Ectodermal cell (in vitro differentiated cells): Measurements from ENCODE around the gene CCDC88C.

ENCODE experiments used
- H3K27ac ChIP-seq: 2 replicates; pipeline ENCODE4 v1.7.0; 2013; ENCODE audit warnings: mild to moderate bottlenecking, low read depth, low read length; ENCODE audit not compliant: insufficient read depth, poor library complexity, severe bottlenecking
- H3K27me3 ChIP-seq: 2 replicates; pipeline ENCODE4 v1.7.0; 2013; ENCODE audit warnings: mild to moderate bottlenecking, low read length; ENCODE audit not compliant: insufficient read depth, control insufficient read depth, poor library complexity, severe bottlenecking
- H3K36me3 ChIP-seq: one replicate; pipeline ENCODE4 v1.7.0; 2013; ENCODE audit warnings: low read length; ENCODE audit not compliant: control insufficient read depth, insufficient read depth
- H3K4me1 ChIP-seq: one replicate; pipeline ENCODE4 v1.7.0; 2013; ENCODE audit warnings: low read length; ENCODE audit not compliant: control insufficient read depth, insufficient read depth
- H3K4me3 ChIP-seq: 2 replicates; pipeline ENCODE4 v1.7.0; 2013; ENCODE audit warnings: low read depth, low read length, control low read depth; ENCODE audit not compliant: insufficient read depth
- H3K9me3 ChIP-seq: 2 replicates; pipeline ENCODE4 v1.7.0; 2013; ENCODE audit warnings: mild to moderate bottlenecking, low read length, moderate library complexity; ENCODE audit not compliant: control insufficient read depth
- WGBS, 2 experiments: methylation state at CpG; one replicate each; pipeline ENCODE4 v1.1.7; 2013; ENCODE audit warnings: missing lambda C conversion rate in 2 of 2; 5-methylcytosine and 5-hydroxymethylcytosine counted together

Gene CCDC88C

GRCh38 chr14:91300283-91300895 is 117.2 kb downstream of the CCDC88C start:
- H3K4me3 ChIP-seq, result no peak overlapping the region
- H3K4me1 ChIP-seq, result no peaks in the 10 kb centered on the region
- no peaks in the 10 kb centered on the region for H3K9me3 ChIP-seq
- no peak overlapping the region for H3K27ac ChIP-seq
- no peaks in the 10 kb centered on the region for H3K27me3 ChIP-seq
- WGBS, 2 experiments, result 94 to 95% methylated on average over 10 of the region's 10 CpGs
- H3K36me3 ChIP-seq, result peaks cover 40% of the 10 kb centered on the region

- H3K9me3 ChIP-seq, result no peaks in the 10 kb centered on the region
- peaks cover 33% of the 10 kb centered on the region for H3K36me3 ChIP-seq
- H3K27ac ChIP-seq, result no peak overlapping the region
- 96 to 98% methylated on average over 31 of the region's 31 CpGs for WGBS, 2 experiments
- H3K27me3 ChIP-seq, result no peaks in the 10 kb centered on the region
- H3K4me1 ChIP-seq, result no peaks in the 10 kb centered on the region
- no peak overlapping the region for H3K4me3 ChIP-seq
Observed at GRCh38 chr14:91299121-91300115, 118.2 kb downstream of the CCDC88C start.

- peaks cover 40% of the 10 kb centered on the region for H3K36me3 ChIP-seq
- H3K4me1 ChIP-seq, result no peaks in the 10 kb centered on the region
- H3K9me3 ChIP-seq, result no peaks in the 10 kb centered on the region
- H3K27ac ChIP-seq, result no peak overlapping the region
- H3K4me3 ChIP-seq, result no peak overlapping the region
- WGBS, 2 experiments, result 95 to 97% methylated on average over 11 of the region's 11 CpGs
- no peaks in the 10 kb centered on the region for H3K27me3 ChIP-seq
Observed at GRCh38 chr14:91298576-91298975, 119.0 kb downstream of the CCDC88C start.

DNA sequence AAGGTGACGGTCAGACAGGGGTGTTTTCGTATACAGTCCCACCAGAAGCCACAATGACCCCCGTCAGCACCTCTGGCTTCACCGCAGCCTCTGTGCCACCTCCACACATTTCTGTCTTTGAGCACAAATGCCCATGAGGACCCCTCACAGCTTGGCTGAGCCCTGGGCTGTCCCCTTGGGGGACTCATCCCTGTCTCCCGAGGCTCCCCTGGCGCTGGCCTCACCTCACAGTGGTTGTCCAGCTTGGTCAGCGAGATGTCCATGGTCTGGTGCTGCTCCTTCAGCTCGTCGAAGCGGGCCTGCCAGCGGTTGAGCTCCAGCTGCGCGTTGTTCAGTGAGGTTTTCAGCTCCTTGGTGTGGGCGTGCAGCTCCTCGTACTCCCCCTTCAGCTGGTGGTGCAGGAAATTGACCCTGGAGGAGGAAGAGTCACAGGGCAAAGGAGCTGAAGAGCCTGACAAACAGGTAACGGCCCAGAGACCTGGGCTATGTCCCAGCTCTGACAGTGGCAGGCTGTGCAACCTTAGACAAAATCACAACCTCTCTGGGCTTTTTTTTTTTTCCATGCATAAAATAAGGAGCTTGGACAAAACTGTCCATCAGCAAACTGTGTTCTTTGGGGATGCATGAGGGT is 120.4 kb downstream of the CCDC88C start:
- Histone ChIP-seq H3K4me3 (no peak overlapping the region), H3K27ac (no peak overlapping the region), H3K9me3 (no peaks in the 10 kb centered on the region), H3K4me1 (no peaks in the 10 kb centered on the region), H3K36me3 (peaks cover 40% of the 10 kb centered on the region), H3K27me3 (no peaks in the 10 kb centered on the region)
- 93 to 95% methylated on average over 16 of the region's 16 CpGs for WGBS, 2 experiments

DNA sequence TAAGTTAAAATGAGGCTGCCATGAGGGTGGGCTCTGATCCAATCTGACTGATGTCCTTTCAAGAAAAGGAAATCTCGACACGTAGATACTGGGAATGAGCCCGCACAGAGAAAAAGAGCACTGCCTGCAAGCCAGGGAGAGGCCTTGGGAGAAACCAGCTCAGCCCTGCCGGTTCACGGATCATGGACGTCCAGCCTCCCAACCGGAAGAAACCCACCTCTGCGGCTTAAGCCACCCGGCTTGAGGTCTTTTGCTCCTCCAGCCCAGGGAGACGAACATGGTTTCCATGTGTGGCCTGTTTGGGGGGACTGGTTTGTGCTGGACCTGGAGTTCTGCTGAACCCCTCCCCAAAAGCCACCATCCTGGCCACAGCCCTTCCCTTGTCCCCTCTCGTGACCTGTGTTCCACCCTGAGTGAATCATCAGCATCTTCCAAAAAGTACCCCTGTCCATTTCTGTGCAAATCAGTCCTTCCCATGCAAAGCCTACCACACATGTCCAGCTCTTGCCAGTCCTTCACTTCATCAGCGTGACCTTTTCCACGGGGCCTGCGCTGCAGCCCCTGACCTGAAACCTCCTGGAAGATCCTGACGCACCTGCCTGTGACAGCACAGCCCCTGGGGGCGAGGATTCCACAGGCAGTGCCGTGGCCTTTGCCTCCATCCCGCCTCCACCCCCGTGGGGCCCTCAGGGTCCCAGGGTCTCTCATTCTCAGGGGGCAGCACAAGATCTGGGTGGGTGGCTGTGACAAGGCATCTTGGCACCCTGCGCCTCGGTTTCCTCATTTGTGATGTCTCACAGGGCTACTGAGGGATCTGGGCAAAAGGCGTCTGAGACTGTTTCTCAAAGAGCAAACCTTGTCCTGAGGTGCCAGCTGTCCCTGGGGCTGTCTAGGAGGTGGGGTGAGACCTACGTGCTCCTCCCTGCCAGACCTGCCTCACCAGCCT is 121.5 kb downstream of the CCDC88C start:
- no peaks in the 10 kb centered on the region for H3K4me1 ChIP-seq
- no peaks in the 10 kb centered on the region for H3K27me3 ChIP-seq
- H3K4me3 ChIP-seq, result no peak overlapping the region
- WGBS, 2 experiments, result 95 to 96% methylated on average over 23 of the region's 23 CpGs
- peaks cover 37% of the 10 kb centered on the region for H3K36me3 ChIP-seq
- no peak overlapping the region for H3K27ac ChIP-seq
- H3K9me3 ChIP-seq, result no peaks in the 10 kb centered on the region

DNA sequence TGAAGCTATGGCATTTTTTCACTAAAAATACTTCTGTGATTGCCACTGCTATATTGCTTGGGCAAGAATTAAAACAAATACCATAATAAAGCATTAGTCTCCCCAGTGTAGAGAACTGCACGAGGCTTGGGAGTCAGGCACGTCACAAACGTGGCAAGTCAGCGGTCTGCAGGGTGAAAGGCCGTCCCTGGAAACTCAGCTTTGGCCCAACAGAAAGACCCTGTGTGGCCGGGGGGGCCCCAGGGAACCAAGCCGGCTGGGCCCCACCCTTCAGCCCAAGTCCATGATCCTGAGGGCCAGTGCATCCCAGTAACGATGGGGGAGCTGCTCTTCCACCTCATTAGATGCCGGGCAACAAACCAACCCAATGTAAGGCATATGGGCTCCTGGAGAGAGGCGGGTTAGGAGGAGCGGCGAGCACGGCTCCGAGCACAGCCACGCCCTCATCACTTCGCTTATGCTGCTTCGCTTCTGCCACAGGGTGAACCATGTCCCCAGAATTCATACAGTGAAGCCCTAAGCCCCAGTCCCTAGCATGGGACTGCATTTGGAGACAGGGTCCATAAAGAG is 122.3 kb downstream of the CCDC88C start:
- Histone ChIP-seq H3K9me3 (no peaks in the 10 kb centered on the region), H3K36me3 (peaks cover 35% of the 10 kb centered on the region), H3K27ac (no peak overlapping the region), H3K4me1 (no peaks in the 10 kb centered on the region), H3K27me3 (no peaks in the 10 kb centered on the region), H3K4me3 (no peak overlapping the region)
- WGBS, 2 experiments, result 92 to 94% methylated on average over 17 of the region's 17 CpGs

DNA sequence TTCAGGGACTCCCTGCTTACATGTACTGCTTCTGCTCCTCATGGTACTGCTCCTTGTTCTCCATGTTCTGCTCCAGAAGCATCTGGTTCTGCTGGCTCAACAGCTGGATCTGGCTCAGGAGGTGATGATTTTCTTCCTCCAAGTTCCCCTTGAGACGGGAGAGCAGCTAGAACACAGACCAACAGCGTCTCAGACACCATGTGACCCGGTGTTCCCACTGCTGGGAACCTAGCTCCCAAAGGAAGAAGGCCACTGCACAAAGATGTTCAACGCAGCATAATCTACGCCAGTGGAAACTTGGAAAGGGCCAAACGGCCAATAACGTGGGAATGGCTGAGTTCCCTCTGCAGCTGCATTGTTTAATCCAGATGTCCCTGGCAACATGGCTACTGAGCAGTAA is 123.5 kb downstream of the CCDC88C start:
- no peak overlapping the region for H3K27ac ChIP-seq
- no peaks in the 10 kb centered on the region for H3K4me1 ChIP-seq
- 96 to 97% methylated on average over 7 of the region's 7 CpGs for WGBS, 2 experiments
- no peak overlapping the region for H3K4me3 ChIP-seq
- H3K27me3 ChIP-seq, result no peaks in the 10 kb centered on the region
- H3K36me3 ChIP-seq, result peaks cover 32% of the 10 kb centered on the region
- no peaks in the 10 kb centered on the region for H3K9me3 ChIP-seq

DNA sequence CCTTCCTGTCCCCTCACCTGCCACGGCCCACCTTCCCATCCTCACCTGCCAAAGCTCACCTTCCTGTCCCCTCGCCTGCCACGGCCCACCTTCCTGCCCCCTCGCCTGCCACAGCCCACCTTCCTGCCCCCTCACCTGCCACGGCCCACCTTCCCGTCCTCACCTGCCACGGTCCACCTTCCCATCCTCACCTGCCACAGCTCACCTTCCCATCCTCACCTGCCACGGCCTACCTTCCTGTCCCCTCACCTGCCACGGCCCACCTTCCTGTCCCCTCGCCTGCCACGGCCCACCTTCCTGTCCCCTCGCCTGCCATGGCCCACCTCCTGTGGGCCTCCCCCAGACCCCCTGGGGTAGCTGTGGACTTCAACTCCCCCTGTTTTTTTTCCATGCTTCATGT is 124.3 kb downstream of the CCDC88C start:
- no peaks in the 10 kb centered on the region for H3K4me1 ChIP-seq
- no peak overlapping the region for H3K4me3 ChIP-seq
- H3K27ac ChIP-seq, result no peak overlapping the region
- H3K27me3 ChIP-seq, result no peaks in the 10 kb centered on the region
- WGBS, 2 experiments, result 47 to 55% methylated on average over 12 of the region's 12 CpGs
- H3K36me3 ChIP-seq, result peaks cover 34% of the 10 kb centered on the region
- H3K9me3 ChIP-seq, result no peaks in the 10 kb centered on the region

DNA sequence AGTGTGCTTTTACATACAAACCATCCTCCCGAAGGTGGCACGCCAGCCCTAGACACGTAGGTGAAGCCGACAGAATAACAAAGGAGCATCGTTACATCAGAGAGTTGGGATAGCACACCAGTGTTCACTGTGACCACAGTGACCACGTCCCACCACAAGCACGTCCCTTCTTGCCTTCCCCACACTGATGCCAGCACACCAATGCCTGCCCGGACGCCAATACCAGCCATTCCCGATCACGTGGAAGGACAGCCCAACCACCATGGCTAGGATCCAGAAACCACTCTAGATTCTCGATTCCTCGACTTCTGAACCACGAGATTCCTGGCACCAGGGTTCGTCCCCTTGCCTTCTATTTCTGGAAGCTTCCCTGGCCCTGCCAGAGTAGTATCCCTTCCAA is 125.1 kb downstream of the CCDC88C start:
- Histone ChIP-seq H3K36me3 (peaks cover 38% of the 10 kb centered on the region), H3K27me3 (no peaks in the 10 kb centered on the region), H3K9me3 (no peaks in the 10 kb centered on the region), H3K4me3 (no peak overlapping the region), H3K4me1 (no peaks in the 10 kb centered on the region), H3K27ac (no peak overlapping the region)
- WGBS, 2 experiments, result 95 to 96% methylated on average over 15 of the region's 15 CpGs
